ENCODE results near the gene DTNBP1. TPM values are rescaled to one million over a fixed set of nuclear protein-coding genes. Genes with fewer than 3 reads are reported as not detected.

The DTNBP1 gene
- total and polyA plus RNA-seq, 2 of the 13 experiments (the other 11 are each of a cell fraction or from before 2014, with no cell fraction given) = 6.6 to 19.1 TPM

DNA sequence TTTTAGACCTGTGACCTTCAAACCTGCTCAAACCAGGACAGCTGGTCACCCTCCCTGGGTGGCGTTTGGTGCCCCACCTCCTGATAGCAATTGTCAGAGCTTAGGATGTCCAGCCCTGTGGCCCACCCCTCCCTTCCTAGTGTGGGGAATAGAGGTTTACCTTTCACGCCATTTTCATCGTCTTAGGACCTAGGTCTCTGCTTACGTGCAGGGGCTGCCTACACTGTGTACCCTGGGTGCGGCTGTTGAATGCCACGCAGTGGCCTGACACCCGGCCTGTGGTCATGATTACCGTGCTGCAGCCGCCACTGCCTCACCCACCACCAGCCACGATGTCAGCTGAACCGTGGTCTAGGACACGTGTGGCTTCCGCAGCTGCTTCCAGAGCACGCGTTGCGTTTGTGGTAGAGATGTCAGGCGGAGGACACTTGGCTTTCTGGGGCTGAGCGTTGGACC is 157.3 kb downstream of the DTNBP1 start (continued):
- TF ChIP-seq BCLAF1 (IDR thresholded peaks at IDR 0.05) (no peak), CCAR2 (optimal IDR thresholded peaks at IDR 0.05; ENCODE audit: low read depth, low read length) (no peak), CREM (IDR thresholded peaks at IDR 0.05) (no peak), CREM (CRISPR knock-in tag; IDR thresholded peaks at IDR 0.05) (no peak), FOXO4 (CRISPR knock-in tag; conservative IDR thresholded peaks at IDR 0.05) (0 out of 2 replicates have a peak, but pooled peaks have one; percentile 41), KDM6A (CRISPR knock-in tag; IDR thresholded peaks at IDR 0.05; ENCODE audit: low read depth) (no peak), ZNF512B (CRISPR knock-in tag; IDR thresholded peaks at IDR 0.05; ENCODE audit: borderline replicate concordance) (no peak), ZNF296 (CRISPR knock-in tag; conservative IDR thresholded peaks at IDR 0.05) (no peak), GMEB1 (CRISPR knock-in tag; IDR thresholded peaks at IDR 0.05; ENCODE audit: borderline replicate concordance) (no peak), KAT7 (CRISPR knock-in tag; IDR thresholded peaks at IDR 0.05; ENCODE audit: borderline replicate concordance) (no peak)
- TF ChIP-seq, protein P1, sequence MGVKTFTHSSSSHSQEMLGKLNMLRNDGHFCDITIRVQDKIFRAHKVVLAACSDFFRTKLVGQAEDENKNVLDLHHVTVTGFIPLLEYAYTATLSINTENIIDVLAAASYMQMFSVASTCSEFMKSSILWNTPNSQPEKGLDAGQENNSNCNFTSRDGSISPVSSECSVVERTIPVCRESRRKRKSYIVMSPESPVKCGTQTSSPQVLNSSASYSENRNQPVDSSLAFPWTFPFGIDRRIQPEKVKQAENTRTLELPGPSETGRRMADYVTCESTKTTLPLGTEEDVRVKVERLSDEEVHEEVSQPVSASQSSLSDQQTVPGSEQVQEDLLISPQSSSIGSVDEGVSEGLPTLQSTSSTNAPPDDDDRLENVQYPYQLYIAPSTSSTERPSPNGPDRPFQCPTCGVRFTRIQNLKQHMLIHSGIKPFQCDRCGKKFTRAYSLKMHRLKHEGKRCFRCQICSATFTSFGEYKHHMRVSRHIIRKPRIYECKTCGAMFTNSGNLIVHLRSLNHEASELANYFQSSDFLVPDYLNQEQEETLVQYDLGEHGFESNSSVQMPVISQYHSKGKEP (CRISPR knock-in tag; IDR thresholded peaks at IDR 0.05) = no peak
- TF ChIP-seq, protein P2, sequence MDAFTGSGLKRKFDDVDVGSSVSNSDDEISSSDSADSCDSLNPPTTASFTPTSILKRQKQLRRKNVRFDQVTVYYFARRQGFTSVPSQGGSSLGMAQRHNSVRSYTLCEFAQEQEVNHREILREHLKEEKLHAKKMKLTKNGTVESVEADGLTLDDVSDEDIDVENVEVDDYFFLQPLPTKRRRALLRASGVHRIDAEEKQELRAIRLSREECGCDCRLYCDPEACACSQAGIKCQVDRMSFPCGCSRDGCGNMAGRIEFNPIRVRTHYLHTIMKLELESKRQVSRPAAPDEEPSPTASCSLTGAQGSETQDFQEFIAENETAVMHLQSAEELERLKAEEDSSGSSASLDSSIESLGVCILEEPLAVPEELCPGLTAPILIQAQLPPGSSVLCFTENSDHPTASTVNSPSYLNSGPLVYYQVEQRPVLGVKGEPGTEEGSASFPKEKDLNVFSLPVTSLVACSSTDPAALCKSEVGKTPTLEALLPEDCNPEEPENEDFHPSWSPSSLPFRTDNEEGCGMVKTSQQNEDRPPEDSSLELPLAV (CRISPR knock-in tag; conservative IDR thresholded peaks at IDR 0.05; ENCODE audit: low read depth) = no peak
- TF ChIP-seq, protein P3, sequence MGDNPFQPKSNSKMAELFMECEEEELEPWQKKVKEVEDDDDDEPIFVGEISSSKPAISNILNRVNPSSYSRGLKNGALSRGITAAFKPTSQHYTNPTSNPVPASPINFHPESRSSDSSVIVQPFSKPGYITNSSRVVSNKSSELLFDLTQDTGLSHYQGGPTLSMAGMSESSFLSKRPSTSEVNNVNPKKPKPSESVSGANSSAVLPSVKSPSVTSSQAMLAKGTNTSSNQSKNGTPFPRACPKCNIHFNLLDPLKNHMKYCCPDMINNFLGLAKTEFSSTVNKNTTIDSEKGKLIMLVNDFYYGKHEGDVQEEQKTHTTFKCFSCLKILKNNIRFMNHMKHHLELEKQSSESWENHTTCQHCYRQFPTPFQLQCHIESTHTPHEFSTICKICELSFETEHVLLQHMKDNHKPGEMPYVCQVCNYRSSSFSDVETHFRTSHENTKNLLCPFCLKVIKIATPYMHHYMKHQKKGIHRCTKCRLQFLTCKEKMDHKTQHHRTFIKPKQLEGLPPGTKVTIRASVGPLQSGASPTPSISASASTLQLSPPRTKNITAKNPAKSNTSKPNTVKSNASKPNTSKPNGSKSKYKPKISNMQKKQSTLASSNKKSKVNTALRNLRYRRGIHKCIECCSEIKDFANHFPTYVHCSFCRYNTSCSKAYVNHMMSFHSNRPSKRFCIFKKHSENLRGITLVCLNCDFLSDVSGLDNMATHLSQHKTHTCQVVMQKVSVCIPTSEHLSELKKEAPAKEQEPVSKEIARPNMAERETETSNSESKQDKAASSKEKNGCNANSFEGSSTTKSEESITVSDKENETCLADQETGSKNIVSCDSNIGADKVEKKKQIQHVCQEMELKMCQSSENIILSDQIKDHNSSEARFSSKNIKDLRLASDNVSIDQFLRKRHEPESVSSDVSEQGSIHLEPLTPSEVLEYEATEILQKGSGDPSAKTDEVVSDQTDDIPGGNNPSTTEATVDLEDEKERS (CRISPR knock-in tag; IDR thresholded peaks at IDR 0.05) = no peak

Measured in HepG2 (cell line).